GM12865 (cell line): ENCODE results near the gene SPEF1.

Experiments
- DNase-seq: peaks from one replicate; pipeline ENCODE4 v3.0.0; 2010; ENCODE audit warnings: low read depth
- H3K4me3 ChIP-seq: 2 replicates; pipeline ENCODE4 v1.5.1; 2011; ENCODE audit warnings: mild to moderate bottlenecking, low read depth, low read length, control low read depth
- TF ChIP-seq, protein P1 (sequence below): IDR thresholded peaks from 2 replicates; pipeline ENCODE4 v1.5.1; 2011; ENCODE audit warnings: low read length, control low read depth, low read depth, inconsistent platforms; ENCODE audit not compliant: insufficient read depth; ENCODE audit errors: missing control alignments

Gene SPEF1

DNA sequence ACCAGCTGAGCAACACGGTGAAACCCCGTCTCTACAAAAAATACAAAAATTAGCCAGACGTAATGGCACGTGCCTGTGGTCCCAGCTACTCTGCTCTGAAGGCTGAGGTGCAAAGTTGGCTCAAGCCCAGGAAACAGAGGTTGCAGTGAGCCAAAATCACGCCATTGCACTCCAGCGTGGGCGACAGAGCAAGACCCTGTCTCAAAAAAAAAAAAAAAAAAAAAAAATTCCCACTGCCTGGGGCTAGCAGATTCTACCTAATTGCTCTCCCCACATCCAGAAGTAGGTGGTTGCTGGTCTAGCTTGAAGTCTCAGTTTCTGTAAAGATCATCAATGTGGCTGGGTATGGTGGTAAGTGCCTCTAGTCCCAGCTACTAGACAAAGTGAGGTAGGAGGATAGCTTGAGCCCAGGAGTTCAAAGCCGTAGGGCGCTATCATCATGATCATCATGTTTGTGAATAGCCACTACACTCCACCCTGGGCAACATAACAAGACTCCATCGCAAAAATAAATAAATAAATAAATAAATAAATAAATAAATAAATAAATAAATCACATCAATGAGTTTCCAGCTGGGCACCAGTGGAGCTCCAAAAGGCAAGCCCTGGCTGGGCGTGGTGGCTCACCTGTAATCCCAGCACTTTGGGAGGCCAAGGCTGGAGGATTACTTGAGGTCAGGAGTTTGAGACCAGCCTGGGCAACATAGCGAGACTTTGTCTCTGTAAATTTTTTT is 32.8 kb upstream of the SPEF1 start:
- TF ChIP-seq, protein P1, sequence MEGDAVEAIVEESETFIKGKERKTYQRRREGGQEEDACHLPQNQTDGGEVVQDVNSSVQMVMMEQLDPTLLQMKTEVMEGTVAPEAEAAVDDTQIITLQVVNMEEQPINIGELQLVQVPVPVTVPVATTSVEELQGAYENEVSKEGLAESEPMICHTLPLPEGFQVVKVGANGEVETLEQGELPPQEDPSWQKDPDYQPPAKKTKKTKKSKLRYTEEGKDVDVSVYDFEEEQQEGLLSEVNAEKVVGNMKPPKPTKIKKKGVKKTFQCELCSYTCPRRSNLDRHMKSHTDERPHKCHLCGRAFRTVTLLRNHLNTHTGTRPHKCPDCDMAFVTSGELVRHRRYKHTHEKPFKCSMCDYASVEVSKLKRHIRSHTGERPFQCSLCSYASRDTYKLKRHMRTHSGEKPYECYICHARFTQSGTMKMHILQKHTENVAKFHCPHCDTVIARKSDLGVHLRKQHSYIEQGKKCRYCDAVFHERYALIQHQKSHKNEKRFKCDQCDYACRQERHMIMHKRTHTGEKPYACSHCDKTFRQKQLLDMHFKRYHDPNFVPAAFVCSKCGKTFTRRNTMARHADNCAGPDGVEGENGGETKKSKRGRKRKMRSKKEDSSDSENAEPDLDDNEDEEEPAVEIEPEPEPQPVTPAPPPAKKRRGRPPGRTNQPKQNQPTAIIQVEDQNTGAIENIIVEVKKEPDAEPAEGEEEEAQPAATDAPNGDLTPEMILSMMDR, result no peak
- H3K4me3 ChIP-seq, result no peak overlapping the region
- no peak for DNase-seq

DNA sequence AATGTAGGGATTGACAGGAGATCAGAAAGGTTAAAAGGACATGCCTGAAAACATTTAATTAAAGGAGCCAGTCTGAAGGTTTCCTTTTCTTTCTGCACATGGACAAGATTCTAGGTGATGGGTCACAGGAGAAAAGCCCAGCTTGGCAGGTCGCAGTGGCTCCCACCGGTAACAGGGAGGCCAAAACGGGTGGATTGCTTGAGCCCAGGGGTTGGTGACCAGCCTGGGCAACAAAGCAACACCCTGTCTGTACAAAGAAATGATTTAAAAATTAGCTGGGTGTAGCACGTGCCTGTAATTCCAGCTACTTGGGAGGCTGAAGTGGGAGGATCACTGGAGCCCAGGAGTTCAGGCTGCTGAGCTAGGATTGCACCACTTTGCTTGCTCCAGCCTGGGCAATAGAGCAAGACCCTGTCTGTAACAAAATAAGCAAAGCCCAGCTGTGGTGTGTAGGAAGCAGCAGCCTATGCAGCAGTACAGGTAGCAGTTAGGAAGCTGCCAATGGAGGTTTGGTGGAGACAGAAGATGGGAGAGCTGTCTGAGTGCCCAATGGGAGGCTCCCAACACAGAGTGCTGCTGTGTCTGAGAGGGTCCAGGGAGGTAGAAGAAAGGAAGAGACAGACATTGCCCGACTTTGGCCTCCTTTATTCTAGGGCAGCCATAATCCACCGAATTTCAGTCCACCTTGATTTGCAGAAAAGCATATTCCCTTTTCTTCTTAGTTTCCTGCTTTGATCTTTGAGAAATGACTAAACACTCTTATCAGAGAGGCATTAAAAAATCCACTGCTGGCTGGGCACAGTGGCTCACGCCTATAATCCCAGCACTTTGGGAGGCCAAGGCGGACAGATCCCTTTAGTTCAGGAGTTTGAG is 32.0 kb upstream of the SPEF1 start:
- TF ChIP-seq, protein P1, result no peak
- no peak for DNase-seq

DNA sequence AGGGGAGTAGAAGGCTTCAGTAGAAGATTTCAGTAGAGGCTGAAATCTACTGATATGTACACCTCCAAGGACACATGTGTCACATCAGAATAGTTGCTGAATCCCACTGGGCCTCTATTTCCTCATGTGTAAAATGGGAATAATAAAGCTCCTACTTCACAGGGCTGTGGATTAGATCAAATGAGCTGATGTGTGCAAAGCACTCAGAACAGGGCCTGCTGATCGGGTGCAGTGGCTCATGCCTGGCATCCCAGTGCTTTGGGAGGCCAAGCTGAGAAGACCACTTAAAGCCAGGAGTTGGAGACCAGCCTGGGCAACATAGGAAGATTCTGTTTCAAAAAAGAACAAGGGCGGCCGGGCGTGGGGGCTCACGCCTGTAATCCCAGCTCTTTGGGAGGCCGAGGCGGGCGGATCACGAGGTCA is 31.0 kb upstream of the SPEF1 start:
- TF ChIP-seq, protein P1, result no peak
- DNase-seq, result no peak
- no peak overlapping the region for H3K4me3 ChIP-seq

More for the DNA sequence above, 32.0 kb upstream of the SPEF1 start:
- H3K4me3 ChIP-seq, result no peak overlapping the region

DNA sequence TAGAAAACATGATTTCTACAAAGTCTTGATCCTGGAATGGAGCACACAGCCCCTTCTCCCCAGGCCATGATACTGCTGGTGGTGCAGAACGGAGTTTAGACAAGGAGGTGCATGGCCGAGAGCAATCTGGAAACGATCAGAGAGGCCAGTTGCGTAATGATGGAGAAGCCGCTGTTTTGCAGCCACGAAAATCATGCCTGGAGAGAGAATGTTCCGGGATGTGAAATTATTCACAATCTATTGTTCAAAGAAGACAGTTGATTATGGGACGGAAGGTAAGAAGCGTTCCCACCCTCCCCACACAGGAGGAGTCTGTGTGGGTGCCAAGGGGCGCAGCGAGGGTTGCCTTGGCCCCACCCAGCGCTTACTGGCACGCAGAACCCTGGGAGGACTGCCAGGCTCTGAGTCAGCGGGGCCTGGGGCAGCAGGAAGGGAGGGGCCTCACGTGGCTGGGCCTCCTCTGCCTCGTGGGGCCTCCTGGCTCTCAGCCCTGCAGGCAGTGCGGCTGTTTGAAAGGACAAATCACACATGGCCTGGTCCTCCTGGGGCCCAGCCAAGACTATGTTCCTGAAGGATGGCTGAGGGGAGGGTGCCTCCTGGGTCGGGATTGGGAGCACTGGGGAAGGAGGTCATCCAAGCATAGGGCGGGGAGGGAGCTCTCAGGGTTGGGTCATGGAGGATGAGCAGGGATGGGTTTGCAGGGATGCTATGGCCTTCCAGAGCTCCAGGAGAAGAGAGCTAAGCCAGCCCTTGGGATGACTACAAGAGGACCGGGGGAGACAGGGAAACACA is 30.4 kb upstream of the SPEF1 start:
- no peak overlapping the region for H3K4me3 ChIP-seq
- no peak for DNase-seq
- TF ChIP-seq, protein P1, result no peak

DNA sequence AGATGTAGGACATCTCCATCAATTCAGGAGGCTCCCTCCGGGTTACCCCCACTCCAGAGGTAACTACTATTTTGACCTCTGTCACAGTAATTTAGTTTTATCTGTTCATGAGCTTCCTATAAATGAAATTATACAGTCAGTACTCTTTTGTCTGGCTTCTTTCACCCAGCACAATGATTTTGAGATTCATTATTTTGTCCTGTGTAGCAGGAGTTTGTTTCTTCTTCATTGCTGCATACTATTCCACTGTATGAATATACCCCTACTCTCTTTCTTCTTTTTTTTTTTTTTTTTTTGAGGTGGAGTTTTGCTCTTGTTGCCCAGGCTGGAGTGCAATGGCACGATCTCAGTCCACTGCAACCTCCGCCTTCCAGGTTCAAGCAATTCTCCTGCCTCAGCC is 27.3 kb upstream of the SPEF1 start:
- DNase-seq, result no peak
- no peak overlapping the region for H3K4me3 ChIP-seq
- TF ChIP-seq, protein P1, result no peak

DNA sequence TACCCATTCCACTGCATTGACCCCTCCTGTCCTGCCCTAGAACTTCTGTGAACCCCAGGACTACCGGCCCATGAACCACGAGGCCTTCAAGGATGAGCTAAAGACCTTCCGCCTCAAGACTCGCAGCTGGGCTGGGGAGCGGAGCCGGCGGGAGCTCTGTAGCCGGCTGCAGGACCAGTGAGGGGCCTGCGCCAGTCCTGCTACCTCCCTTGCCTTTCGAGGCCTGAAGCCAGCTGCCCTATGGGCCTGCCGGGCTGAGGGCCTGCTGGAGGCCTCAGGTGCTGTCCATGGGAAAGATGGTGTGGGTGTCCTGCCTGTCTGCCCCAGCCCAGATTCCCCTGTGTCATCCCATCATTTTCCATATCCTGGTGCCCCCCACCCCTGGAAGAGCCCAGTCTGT is 23.5 kb upstream of the SPEF1 start:
- no peak overlapping the region for H3K4me3 ChIP-seq
- no peak for DNase-seq
- TF ChIP-seq, protein P1, result no peak
